HG03354 (cell line): ENCODE data around the gene RDH14.

ENCODE experiments used
- ATAC-seq: cut with Tn5 transposase; IDR thresholded peaks from one replicate; pipeline ENCODE4 v1.9.1; 2021; ENCODE audit warnings: mild to moderate bottlenecking; ENCODE audit not compliant: unreplicated experiment, poor library complexity, severe bottlenecking

The RDH14 gene, protein sequence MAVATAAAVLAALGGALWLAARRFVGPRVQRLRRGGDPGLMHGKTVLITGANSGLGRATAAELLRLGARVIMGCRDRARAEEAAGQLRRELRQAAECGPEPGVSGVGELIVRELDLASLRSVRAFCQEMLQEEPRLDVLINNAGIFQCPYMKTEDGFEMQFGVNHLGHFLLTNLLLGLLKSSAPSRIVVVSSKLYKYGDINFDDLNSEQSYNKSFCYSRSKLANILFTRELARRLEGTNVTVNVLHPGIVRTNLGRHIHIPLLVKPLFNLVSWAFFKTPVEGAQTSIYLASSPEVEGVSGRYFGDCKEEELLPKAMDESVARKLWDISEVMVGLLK

DNA sequence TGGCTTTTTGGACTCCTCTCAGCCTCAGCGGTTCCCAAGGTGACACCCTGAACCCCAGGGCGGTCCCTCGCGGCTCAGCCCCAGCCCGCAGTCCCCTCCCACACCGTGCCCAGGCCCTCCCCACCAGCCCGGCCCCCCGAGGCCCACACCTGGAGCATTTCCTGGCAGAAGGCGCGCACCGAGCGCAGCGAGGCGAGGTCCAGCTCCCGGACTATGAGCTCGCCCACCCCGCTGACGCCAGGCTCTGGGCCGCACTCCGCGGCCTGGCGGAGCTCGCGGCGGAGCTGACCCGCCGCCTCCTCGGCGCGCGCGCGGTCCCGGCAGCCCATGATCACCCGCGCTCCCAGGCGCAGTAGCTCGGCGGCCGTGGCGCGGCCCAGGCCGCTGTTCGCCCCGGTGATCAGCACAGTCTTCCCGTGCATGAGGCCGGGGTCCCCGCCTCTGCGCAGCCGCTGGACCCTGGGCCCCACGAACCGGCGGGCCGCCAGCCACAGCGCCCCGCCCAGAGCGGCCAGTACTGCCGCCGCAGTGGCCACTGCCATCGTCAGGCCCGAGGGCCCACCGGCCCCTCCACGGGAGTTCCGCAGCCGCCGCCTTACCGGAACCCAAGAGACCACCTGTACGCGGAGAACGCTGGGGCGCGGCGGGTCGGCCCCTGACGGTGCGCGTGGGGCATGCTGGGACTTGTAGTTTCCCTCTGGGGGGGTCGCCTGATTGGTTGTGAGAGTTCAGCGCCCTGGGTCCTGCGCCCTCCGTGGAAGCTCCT, at the start of gene RDH14:
Gene RDH14, minus strand, starts transcription at position 623 of the 766 bp plus-strand sequence. Its CDS starts 81 bp downstream, at position 542.
- peak; percentile 96 for ATAC-seq

DNA sequence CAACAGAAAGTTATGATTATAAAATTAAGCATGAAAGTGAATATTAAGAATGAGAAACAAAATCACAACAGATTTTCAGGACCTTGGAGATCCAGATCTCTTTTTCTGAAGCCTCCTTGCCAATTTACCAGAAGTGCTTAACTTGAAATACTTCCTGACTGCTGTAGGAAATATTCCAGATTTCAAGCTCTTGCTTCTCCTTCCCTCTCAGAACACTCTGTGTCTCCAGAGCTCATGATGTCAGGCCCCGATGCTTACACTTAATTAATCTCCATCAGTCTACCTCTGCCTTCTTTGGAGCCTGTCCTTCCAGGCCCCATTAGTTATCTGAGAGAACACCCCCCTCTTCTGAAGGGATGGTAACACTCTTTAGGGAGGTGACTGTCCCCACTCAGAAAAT, 49.6 kb upstream of the RDH14 start:
- no peak for ATAC-seq

DNA sequence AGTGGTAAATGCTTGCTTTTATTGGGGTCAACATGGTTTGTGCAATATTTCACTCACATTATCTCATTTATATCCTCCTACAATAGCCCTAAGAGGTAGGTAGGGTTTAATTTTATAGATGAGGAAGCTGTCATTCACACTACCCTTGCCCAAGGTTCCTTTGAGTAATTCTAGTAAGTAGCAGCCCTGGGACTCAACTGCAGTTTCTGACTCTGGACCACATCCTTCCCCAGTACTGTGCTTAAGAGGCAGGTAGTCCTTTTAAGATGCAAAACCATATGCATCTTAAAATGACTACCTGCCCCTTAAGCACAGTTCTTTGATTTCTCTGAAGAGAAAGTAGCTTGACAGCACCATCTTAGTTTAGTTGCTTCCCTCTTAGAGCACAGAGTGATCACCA, 44.7 kb upstream of the RDH14 start:
- no peak for ATAC-seq

DNA sequence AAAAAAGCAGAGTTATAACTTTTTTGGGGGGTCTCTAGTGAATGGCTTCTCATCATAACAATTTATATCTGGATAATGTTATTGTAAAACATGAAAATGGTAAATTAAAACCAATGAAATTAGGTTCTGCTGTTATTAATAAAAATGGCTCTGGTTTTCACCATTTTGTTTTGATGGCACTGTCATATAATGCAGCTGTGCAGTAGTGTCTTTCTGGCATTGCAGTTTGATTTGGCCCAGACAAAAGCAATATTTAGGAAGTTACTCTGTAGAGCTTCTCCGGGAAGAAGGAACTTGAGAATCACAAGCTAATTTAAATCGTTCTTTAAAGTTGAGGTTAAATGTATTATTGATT, 44.1 kb upstream of the RDH14 start:
- ATAC-seq = no peak

DNA sequence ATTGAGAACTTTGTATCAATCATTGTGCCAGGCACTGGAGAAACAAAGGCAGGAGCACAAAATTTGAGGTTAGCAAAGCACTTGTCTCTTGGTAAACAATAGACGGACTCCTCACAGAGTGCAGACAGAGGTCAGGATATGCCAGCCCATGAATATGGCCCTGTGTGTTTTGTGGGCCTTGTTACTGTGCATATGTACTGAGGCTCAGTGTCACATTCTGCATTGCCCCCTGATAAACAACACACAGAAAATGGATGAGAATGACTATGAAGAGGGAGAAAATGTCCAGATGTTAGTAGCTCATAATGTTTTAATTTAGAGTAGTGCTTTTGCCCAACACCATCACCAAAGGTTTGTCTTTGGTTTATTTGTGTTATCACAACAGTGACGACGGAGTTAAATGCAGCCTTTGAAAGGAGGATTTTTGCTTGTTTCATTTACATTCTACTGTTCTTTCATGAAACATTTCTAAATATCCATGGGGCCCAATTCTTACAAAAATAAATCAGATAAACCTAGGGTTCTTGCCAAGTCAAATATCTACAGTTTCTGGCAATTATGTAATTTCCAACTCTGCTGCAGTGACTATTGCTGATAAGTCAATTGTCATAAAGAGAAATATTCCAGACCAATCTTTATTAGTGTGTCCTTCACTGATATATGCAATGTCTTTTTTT, 43.5 kb upstream of the RDH14 start:
- ATAC-seq = no peak

DNA sequence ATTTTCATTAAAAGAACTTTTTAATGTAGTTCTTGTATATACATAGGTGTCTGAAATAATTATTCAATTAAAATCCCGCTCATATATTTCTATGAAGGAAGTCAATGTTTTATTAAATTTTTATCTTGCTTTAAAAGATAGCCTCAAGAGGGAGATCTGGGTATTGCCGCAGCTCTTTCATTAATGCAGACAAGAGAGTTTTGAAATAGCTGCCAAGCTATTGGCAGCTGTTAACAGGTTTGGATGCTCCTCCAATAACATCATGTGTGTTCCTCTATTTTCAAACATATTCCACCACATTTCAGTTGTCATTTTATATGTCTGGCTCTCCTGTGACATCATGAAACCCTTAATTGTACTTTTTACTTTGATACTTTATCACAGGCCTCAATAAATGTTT, 41.8 kb upstream of the RDH14 start:
- no peak for ATAC-seq

DNA sequence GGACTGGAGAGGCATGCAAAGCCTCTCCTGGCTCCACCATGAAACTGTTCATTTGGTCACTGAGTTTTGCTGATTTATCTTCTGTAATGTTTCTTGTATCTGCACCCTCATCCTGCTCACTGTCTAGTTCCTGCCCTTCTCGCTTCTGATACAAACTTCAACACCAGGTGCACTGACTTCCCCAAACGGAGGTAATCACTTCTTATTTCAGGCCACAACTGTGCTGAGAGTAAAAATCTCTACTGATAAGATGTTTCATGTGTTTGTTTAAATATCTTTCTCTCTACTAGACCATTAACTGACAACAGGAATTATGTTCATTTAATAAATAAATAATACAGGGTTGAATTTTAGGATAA, 39.8 kb upstream of the RDH14 start:
- ATAC-seq = no peak

DNA sequence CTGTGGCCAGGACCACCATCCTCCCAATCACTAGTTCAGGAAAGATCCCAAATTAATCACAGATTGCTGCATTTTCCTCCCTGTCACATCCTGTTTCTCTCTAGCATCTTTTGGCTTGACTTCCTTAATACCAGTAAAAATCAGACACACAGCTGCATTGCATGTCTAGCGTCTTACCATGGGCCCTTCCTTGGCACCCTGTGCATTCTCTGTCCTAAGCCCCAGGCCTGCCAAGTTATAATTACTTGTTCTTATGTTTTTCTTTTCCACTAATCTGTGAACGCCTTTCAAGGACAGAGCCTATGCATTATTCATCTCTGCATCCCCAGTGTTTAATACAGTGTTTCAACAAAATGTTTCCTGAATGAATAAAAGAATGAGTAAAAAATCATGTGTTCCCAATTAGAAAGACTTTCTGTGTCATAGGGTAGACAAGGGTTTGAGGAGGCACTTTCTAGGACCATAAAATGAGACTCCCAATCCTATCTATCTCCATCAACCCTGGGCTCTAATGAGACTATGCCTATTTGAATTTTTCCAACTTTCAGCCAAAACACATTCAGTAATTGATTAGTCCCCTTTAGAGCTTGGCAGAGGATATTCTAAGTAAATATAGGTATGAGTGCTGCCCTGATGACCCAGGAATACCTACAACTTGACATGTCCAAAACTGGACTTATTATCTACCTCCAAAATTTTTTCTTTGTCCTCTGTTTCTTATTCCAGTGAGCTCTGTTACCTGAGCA, 39.2 kb upstream of the RDH14 start:
- no peak for ATAC-seq

DNA sequence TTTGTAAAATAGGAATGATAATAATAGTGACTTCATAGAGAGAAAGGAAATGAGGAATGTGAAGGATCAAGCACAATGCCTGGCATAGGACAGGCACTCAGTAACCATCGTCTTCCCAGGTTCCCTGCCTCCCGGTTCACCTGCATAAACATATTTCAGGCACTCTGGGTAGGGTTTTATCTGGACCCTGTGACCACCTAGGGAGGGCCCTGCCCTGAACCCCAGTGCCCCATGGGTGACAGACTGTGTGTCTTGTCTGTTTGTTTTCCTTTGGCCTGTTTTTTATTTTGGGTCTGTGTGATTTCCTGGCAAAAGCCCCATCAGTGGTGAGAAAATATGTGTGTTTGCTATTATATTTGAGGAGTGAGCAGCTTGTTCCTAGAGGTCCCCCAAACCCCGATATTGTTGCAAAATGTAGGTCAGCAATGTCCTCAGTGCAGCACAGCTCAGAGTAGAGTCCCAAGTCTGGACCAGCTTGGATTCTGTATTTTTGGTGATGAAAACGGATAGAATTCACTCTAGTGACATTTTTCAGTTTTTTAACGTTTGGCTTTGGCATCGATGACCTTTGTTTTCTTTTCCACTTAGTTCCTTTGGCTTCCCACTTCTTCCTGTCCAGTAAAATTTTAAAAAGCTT, 38.5 kb upstream of the RDH14 start:
- no peak for ATAC-seq

DNA sequence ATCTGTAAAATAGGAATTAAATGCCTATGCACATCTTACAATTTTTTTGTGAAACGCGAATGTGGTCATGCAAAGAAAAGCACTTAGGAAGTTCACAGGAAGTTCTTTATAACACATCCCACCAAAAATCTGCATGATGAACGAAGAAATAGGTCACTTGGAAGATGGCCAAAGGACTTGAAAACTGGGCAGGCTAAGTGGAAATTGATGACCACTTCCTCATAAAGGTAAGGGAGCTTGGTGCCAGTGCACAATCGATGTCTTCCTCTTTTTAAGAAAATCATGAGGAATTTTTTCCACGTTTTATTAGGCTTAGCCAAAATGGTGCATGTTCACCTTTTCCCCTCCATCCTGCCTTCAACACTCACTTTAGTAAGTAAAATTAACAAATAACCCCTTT, 37.2 kb upstream of the RDH14 start:
- ATAC-seq = no peak

DNA sequence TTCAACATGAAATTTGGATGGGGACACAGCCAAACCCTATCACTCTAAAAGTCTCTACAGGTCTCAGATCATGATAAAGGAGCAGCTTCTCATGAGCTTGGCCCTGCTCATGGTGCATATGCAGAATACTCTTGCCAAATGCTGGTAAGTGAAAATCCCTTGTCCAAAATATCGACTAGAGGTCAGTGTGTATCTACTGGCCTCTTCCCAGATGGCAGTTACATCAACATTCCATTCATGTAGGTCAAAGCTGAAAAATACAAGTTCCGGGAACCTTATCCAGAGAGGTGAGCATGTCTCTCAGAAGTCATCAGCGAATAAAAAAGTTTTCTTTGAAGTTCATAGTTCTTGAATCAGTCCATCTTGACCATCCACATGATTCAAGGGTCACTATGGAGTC, 36.5 kb upstream of the RDH14 start:
- no peak for ATAC-seq

DNA sequence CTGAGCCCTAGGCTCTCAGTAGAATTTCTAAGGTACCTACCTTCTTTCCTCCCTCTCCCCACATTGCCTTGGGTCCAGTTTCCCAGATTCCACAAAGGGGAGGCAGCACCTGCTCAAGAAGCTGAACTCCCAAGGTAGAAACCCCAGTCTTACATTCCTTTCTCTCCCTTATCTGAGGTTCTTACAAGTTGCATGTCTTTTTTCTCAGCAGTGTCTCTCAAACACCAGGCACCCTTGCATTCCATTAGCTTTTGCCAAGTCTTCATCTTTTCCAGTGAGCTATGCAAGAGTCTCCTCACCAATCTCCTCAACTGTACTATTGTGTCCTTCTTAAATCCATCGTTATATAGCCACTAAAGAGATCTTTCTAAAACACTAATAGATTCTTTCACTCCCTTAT, 33.0 kb upstream of the RDH14 start:
- ATAC-seq = no peak

DNA sequence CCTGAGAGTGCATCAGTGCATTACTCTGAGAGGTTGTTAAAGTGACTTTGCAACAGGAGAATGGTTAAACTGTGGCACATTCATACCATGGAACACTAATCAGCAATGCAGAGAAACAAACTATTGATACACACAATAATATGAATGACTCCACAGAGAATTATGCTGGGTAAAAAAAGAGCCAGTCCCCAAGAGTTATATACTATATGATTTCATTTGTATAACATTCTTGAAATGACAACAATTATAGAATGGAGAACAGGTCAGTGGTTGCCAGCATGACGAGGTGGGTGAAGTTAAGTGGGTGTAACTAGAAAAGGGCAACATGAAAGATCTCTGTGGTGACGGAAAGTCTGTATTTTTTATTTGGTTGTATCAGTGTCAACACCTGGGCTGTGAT, 31.9 kb upstream of the RDH14 start:
- no peak for ATAC-seq

DNA sequence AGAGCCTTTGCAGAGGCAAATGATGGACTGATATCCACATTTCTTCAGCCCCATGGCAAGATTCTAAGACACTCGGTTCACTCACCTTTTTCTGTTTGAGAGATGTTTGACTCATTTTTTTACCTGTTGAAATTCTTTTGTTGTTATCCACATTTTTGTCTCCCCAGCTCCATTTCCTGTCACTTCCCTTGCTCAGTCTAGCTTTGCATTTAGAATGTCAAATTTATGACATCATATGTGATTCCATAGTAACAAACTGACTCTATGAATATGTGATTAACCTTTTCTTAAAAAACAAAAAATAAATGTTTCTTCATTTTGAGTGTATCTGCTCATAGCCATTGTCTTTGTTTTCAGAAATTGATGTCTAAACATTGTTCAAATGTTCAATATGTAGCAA, 28.9 kb upstream of the RDH14 start, which contains the start of gene NT5C1B:
Gene NT5C1B, minus strand, starts transcription at position 216 of the 400 bp plus-strand sequence. Its CDS starts 101 bp downstream, at position 115.
- ATAC-seq = no peak

DNA sequence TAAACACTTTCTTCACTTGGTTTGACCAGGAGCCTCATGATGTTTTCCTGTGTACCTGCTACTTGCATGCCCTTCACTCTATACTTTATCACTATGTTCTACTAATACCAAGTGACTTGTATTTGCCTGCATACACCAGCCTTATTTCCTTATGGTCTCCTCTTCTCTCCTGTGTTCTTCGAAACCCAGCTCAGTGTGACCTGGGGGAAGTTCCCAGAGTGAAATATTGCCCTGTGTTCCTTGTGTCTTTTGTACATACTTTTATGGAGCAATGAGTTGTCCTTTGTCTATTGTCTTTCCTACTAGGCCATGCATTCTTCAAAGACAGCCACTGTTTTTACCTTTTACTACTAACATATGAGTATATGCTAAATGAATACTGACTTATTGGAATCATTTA, 28.3 kb upstream of the RDH14 start:
- ATAC-seq = no peak

DNA sequence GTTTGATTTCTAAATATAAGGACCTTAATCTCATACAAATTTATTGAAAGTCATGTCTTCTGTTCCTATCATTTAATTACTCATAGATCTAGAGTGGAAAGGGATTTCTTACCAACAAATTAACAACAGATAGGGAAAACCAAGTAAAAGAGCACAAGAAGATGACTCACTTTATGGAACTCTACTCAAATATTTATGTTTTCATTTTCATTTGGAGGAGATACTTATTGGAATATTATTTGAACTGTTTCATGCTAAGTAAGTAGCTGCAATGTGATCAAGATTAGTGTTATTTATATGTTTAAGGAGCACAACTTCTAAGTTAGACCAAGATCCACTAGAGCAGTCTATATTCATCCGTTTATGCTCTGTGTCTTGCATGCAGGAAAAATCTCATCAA, 27.6 kb upstream of the RDH14 start:
- ATAC-seq = no peak

DNA sequence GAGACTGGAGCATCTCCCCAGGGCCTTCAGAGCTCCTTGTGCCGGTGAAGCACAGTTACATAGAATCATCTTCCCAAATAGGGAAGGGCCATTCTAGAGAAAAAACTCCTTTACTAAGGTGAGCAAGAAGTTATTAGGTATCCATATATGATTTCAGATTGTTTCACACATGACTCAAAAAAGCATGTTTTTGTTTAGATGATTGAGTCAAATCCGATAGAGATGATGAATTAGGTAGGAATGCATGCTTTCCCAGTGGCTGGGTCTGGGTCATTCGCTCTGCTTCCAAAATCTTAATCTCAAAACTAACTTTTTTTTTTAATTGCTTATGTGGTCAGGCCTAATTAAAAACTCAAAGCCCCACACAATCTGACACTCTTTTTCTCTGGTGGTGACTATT, 25.1 kb upstream of the RDH14 start:
- no peak for ATAC-seq

DNA sequence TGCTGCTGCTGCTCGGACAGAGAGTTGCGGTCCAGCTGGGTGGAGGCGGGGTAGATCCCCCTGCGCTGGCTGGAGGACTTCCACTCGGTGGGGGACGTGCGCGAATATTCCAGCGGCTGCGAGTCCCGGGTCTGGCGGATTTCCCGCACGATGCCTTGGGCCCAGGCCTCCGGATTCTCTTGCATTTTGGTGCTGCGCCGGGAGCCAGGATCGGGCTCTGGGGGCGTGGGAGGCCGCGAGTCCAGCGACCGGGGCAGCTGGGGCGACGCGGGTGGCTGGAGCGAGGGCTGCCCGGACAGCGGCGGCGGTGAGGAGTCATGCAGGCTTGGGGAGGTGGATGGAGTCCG, 24.1 kb upstream of the RDH14 start:
- ATAC-seq = no peak

DNA sequence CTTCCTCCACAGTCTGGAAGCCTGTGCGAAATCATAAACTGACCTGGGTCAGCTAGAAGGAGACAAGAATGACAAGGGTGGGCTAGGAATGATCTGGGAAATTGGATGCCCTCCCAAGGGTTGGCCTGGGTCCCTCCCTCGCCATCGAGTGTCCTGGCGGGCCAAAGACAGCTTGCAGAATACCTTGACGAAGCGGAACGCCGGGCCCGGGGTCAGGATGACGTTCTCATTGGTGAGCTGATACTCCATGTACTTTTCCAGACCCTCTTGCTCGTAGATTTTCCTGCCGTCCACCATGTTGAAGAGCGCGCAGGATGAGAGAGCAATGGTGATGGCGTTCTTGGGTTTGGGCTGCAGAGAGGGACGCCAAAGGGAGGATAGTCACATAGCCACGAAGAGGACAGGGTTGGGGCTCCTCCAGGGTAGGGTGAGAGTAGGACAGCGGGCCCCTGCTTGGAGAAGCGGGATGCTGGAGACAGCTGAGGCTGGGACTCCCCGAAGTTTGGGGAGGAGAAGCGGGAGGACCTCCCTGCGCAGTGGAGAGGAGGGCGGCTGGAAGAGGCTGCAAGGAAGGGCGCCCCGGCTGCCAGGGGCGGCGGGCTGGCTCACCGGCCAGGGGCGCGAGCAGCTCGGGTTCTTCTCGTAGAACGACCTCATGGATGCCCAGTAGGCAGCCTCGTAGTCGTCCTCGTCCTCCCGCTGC, 23.6 kb upstream of the RDH14 start:
- no peak for ATAC-seq
